ENCODE data around the gene SOAT2.
"Not testable (repeated sequence)": the region's sequence is repeated elsewhere in the genome, so short reads cannot be mapped to it uniquely, and the experiment has no call there.

SOAT2 gene

GRCh38 chr12:53079226-53080117 lies 23.8 kb upstream of the SOAT2 start, which contains the start of gene SPRYD3:
TSS of gene SPRYD3 (minus strand) at chr12:53079390. CDS start at chr12:53079333, 57 bp downstream.
- peak; percentile 95 for DNase-seq (ENCODE audit: low spot score)

GRCh38 chr12:53082637-53083175 lies 20.6 kb upstream of the SOAT2 start:
- no peak for DNase-seq (ENCODE audit: low spot score)

DNA sequence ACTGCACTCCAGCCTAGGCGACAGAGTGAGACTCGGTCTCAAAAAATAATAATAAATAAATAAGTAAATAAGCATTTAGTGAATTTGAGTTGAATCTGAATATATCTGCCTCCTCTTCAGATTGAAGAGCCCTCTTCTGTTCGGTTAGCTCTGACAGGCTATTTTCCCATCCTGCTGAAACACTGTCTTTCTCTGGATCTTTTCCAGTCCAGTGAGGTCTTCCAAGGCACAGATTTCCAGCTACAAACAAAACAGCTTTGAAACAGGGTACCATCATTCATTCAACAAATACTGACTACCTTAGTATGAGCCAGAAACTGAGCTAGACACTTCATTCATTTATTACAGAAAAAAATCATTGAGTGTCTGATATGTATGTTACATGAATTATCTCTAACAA lies 16.9 kb upstream of the SOAT2 start:
- no peak for DNase-seq (ENCODE audit: low spot score)

- no peak for DNase-seq (ENCODE audit: low spot score)
These were observed 13.2 kb upstream of the SOAT2 start for GRCh38 chr12:53090105-53090504.

DNA sequence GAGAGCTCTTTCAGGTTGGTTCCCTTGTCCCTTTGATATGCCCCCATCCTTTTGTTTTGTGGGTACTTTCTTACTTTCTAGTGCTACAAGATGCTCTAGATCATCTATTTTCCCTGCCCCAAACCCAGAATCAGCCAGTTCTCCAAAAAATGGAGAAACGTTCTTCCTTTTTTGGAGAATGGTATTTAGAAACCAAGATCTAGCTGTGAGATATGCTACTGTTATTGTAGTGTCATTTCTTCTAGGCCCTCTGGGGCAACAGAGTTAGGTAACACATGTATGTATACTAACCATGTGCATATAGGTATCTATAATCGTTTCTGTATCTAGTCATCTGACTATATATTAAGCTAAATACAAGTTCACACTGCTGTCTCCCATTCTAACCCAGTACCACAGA lies 12.7 kb upstream of the SOAT2 start:
- DNase-seq (ENCODE audit: low spot score): no peak

GRCh38 chr12:53091756-53092155 lies 11.5 kb upstream of the SOAT2 start:
- no peak for DNase-seq (ENCODE audit: low spot score)

- DNase-seq (ENCODE audit: low spot score): no peak
These were observed 9.4 kb upstream of the SOAT2 start for GRCh38 chr12:53093777-53094393.

DNA sequence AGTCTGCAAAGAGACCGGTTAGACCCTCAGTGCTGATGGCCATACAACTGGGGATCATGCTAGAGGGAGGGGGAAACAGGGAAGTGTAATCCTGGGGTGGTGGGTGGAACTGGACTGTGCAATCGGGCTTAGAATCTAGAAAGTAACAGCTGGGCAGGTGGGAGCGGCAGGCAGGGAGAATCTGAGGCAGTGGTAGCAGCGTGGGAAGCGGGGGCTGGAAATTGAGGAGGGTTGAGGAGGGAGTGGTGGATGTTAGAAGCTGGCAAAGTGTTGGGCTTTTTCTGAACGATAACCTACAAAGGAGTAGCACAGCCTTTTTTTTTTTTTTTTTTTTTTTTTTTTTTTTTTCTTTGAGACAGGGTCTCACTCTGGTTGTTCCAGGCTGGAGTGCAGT lies 8.9 kb upstream of the SOAT2 start:
- DNase-seq (ENCODE audit: low spot score): no peak

GRCh38 chr12:53094796-53095595 lies 8.3 kb upstream of the SOAT2 start:
- not testable (repeated sequence) for DNase-seq (ENCODE audit: low spot score)

DNA sequence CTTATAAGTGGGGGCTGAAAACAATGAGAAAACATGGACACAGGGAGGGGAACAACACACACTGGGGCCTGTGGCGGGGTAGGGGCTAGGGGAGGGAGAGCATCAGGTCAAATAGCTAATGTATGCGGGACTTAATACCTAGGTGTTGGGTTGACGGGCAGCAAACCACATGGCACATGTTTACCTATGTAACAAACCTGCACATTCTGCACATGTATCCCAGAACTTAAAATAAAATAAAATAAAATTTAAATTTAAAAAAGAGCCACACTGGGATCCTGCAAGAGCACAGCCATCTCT lies 7.7 kb upstream of the SOAT2 start:
- not testable (repeated sequence) for DNase-seq (ENCODE audit: low spot score)

DNA sequence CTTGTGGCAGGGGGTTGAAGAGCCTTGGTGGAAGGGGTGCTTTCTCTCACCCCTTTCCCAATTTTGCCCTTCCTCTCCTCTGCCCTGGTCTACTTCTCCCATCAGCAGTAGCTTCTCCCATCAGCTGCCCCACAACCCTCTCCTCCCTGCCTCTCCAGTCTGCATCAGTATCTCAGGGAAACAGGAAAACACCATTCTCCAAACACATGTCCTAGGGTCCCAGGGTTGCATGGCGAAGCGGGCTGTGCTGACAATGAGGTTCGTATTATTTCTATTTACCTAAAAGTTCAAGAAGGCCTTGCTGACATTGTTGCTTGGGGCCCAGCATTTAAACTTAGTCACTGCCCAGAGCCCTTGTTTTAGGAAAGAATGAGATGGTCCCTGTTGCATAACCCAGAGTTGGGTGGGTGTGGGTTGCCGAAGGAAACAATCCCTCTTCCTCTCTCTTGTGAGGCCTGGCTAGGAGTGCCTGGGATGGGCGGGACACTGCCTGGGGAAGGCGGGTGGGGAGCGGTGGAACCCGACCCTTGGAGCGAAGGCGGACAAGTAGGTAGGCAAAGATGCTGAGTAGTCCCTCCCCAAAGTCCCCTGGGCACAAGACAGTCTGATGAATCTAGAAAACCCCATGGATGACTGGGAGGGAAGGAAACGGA lies 7.1 kb upstream of the SOAT2 start:
- DNase-seq (ENCODE audit: low spot score): no peak

- DNase-seq (ENCODE audit: low spot score): no peak
These were observed 6.5 kb upstream of the SOAT2 start for GRCh38 chr12:53096759-53097158.

DNA sequence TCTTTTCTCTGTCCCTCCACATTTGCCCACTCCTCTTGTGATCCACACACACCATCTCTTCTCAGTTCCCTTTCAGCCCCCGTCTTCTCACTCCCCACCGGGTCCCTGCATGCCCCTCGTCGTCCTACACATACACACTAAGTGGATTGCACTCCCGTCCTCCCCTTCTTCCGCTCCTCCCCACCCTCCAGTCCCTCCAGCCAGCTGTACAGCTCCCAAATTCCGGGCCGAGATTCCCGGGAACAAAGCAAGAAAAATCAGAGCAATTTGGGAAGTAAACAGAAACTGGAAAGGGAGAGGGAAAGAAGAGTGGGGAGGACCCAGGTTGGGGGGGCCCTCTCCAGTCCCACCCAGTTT lies 6.1 kb upstream of the SOAT2 start:
- no peak for DNase-seq (ENCODE audit: low spot score)

- DNase-seq (ENCODE audit: low spot score): no peak
These were observed 5.5 kb upstream of the SOAT2 start, which contains the start of gene IGFBP6 for GRCh38 chr12:53097564-53098353. TSS of gene IGFBP6 (plus strand) at chr12:53097667. CDS start at chr12:53097718, 51 bp downstream.

DNA sequence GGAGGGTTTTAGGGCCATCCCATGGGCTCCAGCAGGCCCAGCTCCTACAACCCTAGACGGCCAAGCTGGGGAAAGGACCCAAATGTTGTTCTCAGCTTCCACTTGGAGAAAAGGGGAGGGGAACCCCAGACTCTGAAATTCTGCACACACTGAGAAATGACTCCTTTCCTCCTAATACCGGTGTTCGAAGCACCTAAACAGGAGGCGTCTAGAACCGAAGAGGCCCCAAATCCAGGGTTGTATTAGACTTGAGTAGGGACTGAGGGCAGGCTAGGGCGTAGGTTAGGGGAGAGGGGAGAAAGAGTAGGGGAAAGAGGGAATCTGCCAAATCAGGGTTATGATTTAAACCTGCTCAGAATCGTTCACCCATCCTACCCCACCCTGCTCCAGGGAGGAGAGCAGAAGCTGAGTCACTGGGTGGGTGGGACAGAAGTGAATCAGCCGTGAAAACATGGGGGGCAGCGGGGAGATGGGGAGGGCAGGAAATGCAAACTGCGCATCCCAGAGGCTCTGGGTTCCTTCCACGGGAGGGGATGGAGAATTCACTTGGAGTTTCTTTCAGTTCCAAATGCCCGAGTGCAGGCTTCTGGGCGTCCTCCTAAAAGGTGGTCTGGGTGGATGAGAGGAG lies 4.8 kb upstream of the SOAT2 start:
- DNase-seq (ENCODE audit: low spot score): no peak

DNA sequence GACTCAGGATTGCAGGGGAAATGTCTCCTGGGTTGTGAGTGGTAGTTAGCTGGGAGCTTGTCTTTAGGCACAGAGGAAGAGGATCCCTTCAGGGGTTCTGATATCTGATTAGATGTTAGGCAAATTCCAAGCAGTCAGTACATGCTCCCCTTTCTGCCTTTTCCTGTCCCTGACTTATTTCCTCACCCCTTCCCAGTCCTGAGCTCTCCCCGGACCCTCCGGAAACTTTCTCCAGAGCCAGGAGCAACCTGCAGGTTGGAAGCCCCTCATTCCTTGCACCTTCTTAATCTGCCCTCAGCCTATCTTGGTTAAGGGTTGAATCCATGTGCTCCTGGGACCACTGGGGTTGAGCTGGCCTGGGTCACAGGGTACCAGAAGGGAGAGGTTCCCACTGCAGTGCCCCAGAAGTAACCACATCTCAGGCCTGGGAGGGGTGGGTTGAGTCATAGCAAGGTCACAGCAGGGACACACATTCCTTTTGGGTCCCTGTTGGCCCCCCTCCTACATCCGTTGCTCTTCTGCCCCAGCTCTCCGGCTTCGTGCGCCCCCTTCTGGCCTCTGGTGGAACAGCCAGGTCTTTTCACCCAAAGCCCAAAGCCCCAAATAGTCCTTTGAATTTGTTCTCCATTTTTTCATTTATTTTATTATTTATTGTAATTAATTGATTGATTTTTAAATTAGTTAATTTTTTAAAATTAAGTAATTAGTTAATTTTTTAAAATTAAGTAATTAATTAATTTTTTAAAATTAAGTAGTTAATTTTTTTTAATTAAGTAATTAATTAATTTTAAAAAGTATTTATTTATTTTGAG lies 4.0 kb upstream of the SOAT2 start:
- peak; percentile 78 for DNase-seq (ENCODE audit: low spot score)

- no peak for DNase-seq (ENCODE audit: low spot score)
These were observed 2.7 kb upstream of the SOAT2 start for GRCh38 chr12:53100466-53101151.

DNA sequence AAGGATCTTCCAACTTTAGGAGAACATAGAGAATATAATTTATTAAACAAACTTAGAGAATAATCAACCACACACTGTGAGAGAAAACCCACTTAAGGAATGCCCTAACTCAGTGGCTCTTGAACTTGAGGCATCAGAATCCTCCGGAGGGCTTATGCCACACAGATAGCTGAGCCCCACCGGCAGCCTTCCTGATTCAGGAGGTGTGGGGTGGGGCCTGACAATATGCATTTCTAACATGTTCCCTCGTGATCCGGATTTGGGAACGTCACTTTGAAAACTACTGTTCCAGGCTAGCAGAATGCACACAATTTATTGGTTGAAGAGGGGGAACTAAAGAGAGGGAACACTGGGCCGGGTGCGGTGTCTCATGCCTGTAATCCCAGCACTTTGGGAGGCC lies 2.0 kb upstream of the SOAT2 start:
- no peak for DNase-seq (ENCODE audit: low spot score)
